ENCODE results near the gene NXPE1.

NXPE1 gene

DNA sequence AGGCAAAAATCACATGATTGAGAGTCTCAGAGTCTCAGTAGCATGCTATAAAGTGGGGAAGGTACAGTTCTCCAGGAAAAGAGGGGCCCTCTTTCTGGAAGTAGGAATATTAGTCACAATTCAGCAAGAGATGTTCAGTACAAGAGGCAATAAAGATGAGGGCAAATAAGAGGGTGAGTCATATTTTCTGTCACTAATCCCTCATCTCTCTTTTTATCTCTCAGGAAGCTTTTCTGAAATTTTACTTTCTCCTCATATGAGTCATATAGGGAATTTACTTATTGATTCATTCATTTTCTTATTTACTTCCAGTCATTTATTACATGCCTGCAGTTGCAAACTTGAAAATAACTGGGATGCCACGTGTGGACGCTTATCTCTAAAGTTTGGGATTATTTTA is 3.4 kb upstream of the NXPE1 start:
- in situ Hi-C loops (cut with HindIII; ENCODE audit: low sequenced_read_pairs): no loop called here

GRCh38 chr11:114562166-114562916 is 2.7 kb upstream of the NXPE1 start:
- in situ Hi-C loops (cut with HindIII; ENCODE audit: low sequenced_read_pairs): no loop called here

DNA sequence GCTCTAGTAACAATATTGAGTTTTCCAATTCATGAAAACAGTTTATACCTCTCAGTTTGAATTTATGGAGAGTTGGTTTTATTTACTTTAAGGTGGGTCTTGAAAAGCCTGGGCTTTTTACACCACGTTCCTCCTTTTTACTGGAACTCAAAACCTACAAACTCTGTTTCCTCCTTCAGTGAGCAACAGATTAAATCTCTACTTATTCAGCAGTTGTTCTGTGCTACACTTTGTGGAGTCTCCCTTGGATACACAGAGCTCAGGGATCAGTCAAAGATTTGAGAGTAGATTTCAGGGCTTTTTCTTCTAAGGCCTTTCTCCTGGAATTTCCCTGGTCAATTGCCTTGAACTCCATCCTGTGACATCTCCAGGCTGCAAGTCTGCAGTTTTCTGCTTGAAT is 3.5 kb downstream of the NXPE1 start:
- in situ Hi-C loops (cut with HindIII; ENCODE audit: low sequenced_read_pairs): no loop called here

DNA sequence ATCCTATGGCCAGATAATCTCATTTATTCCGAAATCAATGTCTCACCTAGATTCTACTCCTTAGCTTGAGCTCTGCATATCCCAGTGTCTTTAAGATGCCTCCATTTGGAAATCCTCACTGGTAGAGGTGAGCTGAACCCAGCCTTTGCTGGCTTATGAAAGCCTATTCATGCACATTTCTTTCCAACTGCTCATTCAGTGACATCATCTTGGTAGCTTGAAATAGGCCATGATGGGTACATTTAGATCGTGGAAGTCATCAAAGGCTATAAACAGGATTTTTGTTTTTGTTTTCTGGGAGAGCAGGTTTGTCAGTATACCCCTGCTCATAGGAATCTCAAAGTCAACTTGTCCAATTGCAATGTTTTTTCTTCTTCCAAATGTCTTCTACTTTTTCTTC is 6.0 kb downstream of the NXPE1 start:
- in situ Hi-C loops (cut with HindIII; ENCODE audit: low sequenced_read_pairs): no loop called here

- in situ Hi-C loops (cut with HindIII; ENCODE audit: low sequenced_read_pairs): no loop called here
Observed at GRCh38 chr11:114551060-114551459, 8.6 kb downstream of the NXPE1 start.

DNA sequence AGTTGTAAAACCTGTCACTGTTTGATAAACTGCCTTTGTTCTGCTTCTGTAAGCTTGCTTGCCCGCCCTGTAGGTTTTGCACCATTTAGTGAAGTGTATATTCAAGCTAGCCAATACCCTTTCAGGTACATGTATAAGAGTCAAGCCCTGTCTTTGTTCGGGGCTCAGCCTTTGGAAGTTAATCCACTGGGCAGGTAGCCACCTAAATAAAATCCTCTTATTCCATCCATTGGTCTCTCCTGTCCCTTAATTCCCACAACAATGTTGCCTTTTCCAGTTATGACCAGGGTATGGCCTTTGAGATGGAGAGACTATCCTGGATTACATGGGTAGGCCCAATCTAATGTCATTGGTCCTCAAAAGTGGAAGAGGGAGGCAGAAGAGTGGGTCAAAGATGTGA is 34.0 kb downstream of the NXPE1 start:
- in situ Hi-C loops (cut with HindIII; ENCODE audit: low sequenced_read_pairs): no loop called here

DNA sequence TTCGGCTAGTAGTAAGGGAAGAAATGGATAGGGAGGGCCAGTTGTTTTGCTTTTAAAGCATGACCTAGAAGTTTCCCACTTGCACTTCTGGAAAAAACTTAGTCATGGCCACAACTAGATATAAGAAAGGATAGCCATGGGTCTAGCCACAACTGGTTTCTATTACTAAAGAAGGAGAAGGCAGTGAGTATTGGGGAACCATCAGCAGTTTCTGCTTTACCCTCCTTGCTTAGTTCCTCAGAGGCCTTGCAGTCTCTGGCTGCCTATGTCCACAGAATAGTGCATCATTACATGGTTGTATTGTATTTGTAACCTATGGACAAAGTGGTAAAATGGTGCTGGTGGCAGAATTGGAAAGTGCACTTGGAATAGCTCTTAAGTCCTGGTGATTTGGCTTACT is 35.6 kb downstream of the NXPE1 start:
- in situ Hi-C loops (cut with HindIII; ENCODE audit: low sequenced_read_pairs): no loop called here

DNA sequence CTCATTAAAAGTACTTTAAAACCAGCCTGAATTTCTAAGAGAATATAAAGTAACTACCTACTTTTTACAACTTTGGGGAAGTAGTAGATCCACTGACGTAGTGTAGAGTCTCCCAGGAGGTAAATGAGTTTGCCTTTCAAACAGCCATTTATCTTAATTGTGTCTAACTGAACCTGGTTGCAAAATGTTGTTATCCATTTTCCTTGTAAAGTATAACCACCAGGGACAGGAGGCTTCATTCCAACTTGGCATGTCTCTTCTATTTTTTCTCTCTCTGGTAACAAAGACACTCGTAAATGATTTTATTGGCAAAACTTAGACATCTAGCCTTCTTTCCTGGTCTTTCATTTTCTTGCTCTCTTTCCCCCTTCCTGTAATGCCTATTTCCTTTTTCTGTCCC is 36.9 kb downstream of the NXPE1 start:
- in situ Hi-C loops (cut with HindIII; ENCODE audit: low sequenced_read_pairs): no loop called here

DNA sequence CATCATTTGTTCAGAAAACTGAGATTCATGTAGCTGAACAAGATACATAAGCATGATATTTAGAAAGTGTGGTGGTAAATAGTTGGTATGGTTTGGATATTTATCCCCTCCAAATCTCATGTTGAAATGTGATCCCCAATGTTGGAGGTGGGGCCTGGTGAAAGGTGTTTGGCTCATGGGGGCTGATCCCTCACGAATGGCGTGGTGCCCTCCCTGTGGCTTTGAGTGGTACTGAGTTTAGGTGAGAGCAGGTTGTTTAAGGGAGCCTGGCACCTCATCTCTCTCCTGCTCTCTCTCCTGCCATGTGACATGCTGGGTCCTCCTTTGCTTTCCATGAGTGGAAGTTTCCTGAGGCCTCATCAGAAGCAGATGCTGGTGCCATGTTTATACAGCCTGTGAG is 48.1 kb downstream of the NXPE1 start:
- in situ Hi-C loops (cut with HindIII; ENCODE audit: low sequenced_read_pairs): no loop called here

DNA sequence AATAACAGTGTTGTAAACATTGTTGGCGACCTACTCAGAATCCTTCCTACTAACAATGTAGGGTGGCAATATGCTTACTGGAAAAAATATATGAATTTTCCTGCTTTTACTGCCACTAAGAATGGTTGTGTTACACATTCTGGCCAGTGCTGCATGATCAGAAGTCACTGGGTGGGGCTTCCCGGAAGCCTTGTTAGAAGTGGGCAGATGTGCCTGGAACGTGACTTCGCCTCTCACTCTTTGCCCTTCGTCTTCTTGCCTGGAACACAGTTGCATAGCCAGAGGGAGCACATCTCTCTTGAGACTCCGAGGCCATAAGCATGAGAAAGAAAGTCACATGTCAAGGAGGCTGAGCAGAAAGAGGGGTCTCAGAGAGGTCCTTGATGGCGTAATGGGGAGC is 48.6 kb downstream of the NXPE1 start:
- in situ Hi-C loops (cut with HindIII; ENCODE audit: low sequenced_read_pairs): no loop called here

- in situ Hi-C loops (cut with HindIII; ENCODE audit: low sequenced_read_pairs): no loop called here
Observed at GRCh38 chr11:114501901-114502300, 57.8 kb downstream of the NXPE1 start.

- in situ Hi-C loops (cut with HindIII; ENCODE audit: low sequenced_read_pairs): no loop called here
Observed at GRCh38 chr11:114499756-114500155, 59.9 kb downstream of the NXPE1 start.

- in situ Hi-C loops (cut with HindIII; ENCODE audit: low sequenced_read_pairs): no loop called here
Observed at GRCh38 chr11:114496915-114497314, 62.8 kb downstream of the NXPE1 start.

GRCh38 chr11:114483929-114484328 is 75.8 kb downstream of the NXPE1 start:
- in situ Hi-C loops (cut with HindIII; ENCODE audit: low sequenced_read_pairs): no loop called here

- in situ Hi-C loops (cut with HindIII; ENCODE audit: low sequenced_read_pairs): no loop called here
Observed at GRCh38 chr11:114482114-114482513, 77.6 kb downstream of the NXPE1 start.

- in situ Hi-C loops (cut with HindIII; ENCODE audit: low sequenced_read_pairs): no loop called here
Observed at GRCh38 chr11:114479331-114479730, 80.3 kb downstream of the NXPE1 start.

GRCh38 chr11:114478768-114479167 is 80.9 kb downstream of the NXPE1 start:
- in situ Hi-C loops (cut with HindIII; ENCODE audit: low sequenced_read_pairs): no loop called here

GRCh38 chr11:114478001-114478410 is 81.7 kb downstream of the NXPE1 start:
- in situ Hi-C loops (cut with HindIII; ENCODE audit: low sequenced_read_pairs): no loop called here

DNA sequence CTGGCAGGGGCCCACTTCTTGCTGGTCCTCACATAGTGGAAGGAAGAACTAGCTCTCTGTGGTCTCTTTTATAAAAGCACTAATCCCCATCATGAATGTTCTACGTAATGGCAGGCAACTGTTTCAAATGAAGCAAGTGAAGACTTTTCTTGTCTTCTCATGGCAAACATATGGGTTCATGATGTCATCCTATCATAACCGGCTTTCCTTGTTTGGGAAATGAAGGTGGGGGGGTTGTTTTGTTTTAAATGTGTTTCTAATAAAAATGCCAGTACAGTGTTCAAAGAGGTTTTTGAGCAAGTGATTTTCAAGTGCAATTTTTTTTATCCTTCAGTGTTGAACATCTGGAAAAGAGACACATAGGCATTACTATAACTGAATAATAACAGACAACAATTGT is 87.0 kb downstream of the NXPE1 start:
- in situ Hi-C loops (cut with HindIII; ENCODE audit: low sequenced_read_pairs): no loop called here
